ENCODE results near the gene GH1. TPM values are rescaled to one million over a fixed set of nuclear protein-coding genes. Genes with fewer than 3 reads are reported as not detected.
"Not testable (repeated sequence)": the region's sequence is repeated elsewhere in the genome, so short reads cannot be mapped to it uniquely, and the experiment has no call there.

GH1 gene
- total RNA-seq, 1 experiment from 2014 or later = not detected

GRCh38 chr17:63916566-63917185 is 2.0 kb downstream of the GH1 start:
- DNase-seq (ENCODE audit: unreplicated experiment) = no peak
- Mint-ChIP-seq H3K4me3 (ENCODE audit: unreplicated experiment) (no peak overlapping the region), H3K27ac (ENCODE audit: low read depth, unreplicated experiment) (no peak overlapping the region), H3K36me3 (ENCODE audit: insufficient read depth, unreplicated experiment) (peaks cover 6% of the 10 kb centered on the region), H3K27me3 (ENCODE audit: insufficient read depth, unreplicated experiment) (peaks cover 13% of the 10 kb centered on the region), H3K4me1 (ENCODE audit: insufficient read depth, unreplicated experiment) (peaks cover 5% of the 10 kb centered on the region), H3K9me3 (ENCODE audit: unreplicated experiment) (no peaks in the 10 kb centered on the region)
- no peak for TF ChIP-seq CTCF (IDR thresholded peaks at IDR 0.05; ENCODE audit: unreplicated experiment)
- ChIA-PET POLR2A (interaction anchor here (1.2 kb wide), 1 partner anchor 217 kb away, joined by 4 read pairs; no protein-coding TSS in a partner anchor), CTCF (interaction anchor here (0.6 to 5.0 kb wide), 4 partner anchors 10 to 217 kb away, joined by 3 to 40 read pairs (median 18); no protein-coding TSS in a partner anchor)
- no TSS peak for BruUV-seq (replicated peaks)
- intact Hi-C loops (cut with micrococcal nuclease) = loop anchor here (10.0 kb wide), 1 partner anchor 368 kb away; no protein-coding TSS in a partner anchor

- CTCF ChIA-PET = interaction anchor here (0.7 to 5.0 kb wide), 3 partner anchors 110 to 217 kb away, joined by 3 to 40 read pairs (median 3); no protein-coding TSS in a partner anchor
- DNase-seq (ENCODE audit: unreplicated experiment); H3K9me3 Mint-ChIP-seq (ENCODE audit: unreplicated experiment); H3K36me3 Mint-ChIP-seq (ENCODE audit: insufficient read depth, unreplicated experiment); H3K27ac Mint-ChIP-seq (ENCODE audit: low read depth, unreplicated experiment); H3K4me3 Mint-ChIP-seq (ENCODE audit: unreplicated experiment); BruUV-seq (replicated peaks); H3K4me1 Mint-ChIP-seq (ENCODE audit: insufficient read depth, unreplicated experiment): not testable (repeated sequence)
- H3K27me3 Mint-ChIP-seq (ENCODE audit: insufficient read depth, unreplicated experiment) = peaks cover 13% of the 10 kb centered on the region
- POLR2A ChIA-PET = interaction anchor here (1.2 kb wide), 1 partner anchor 218 kb away, joined by 4 read pairs; no protein-coding TSS in a partner anchor
- intact Hi-C loops (cut with micrococcal nuclease) = loop anchor here (10.0 kb wide), 1 partner anchor 369 kb away; no protein-coding TSS in a partner anchor
These were observed 2.9 kb downstream of the GH1 start for GRCh38 chr17:63915753-63916152.

GRCh38 chr17:63914471-63914870 is 4.2 kb downstream of the GH1 start:
- Mint-ChIP-seq H3K4me1 (ENCODE audit: insufficient read depth, unreplicated experiment) (peaks cover 5% of the 10 kb centered on the region), H3K4me3 (ENCODE audit: unreplicated experiment) (no peak overlapping the region), H3K9me3 (ENCODE audit: unreplicated experiment) (no peaks in the 10 kb centered on the region), H3K27ac (ENCODE audit: low read depth, unreplicated experiment) (no peak overlapping the region), H3K27me3 (ENCODE audit: insufficient read depth, unreplicated experiment) (peaks cover 18% of the 10 kb centered on the region), H3K36me3 (ENCODE audit: insufficient read depth, unreplicated experiment) (peaks cover 7% of the 10 kb centered on the region)
- no peak for DNase-seq (ENCODE audit: unreplicated experiment)
- no TSS peak for BruUV-seq (replicated peaks)
- ChIA-PET POLR2A (no interaction called here), CTCF (interaction anchor here (1.1 kb wide), 1 partner anchor 11 kb away, joined by 3 read pairs; no protein-coding TSS in a partner anchor)
- intact Hi-C loops (cut with micrococcal nuclease) = loop anchor here (5.0 to 10.0 kb wide), 2 partner anchors 33 to 370 kb away; no protein-coding TSS in a partner anchor
- no peak for TF ChIP-seq CTCF (IDR thresholded peaks at IDR 0.05; ENCODE audit: unreplicated experiment)

- Mint-ChIP-seq H3K4me1 (ENCODE audit: insufficient read depth, unreplicated experiment) (no peaks in the 10 kb centered on the region), H3K27ac (ENCODE audit: low read depth, unreplicated experiment) (no peak overlapping the region), H3K36me3 (ENCODE audit: insufficient read depth, unreplicated experiment) (peaks cover 7% of the 10 kb centered on the region), H3K9me3 (ENCODE audit: unreplicated experiment) (no peaks in the 10 kb centered on the region), H3K4me3 (ENCODE audit: unreplicated experiment) (no peak overlapping the region), H3K27me3 (ENCODE audit: insufficient read depth, unreplicated experiment) (peaks cover 29% of the 10 kb centered on the region)
- POLR2A ChIA-PET = no interaction called here
- peak; percentile 36 for DNase-seq (ENCODE audit: unreplicated experiment)
- TF ChIP-seq CTCF (IDR thresholded peaks at IDR 0.05; ENCODE audit: unreplicated experiment) = peak; percentile 83
- no TSS peak for BruUV-seq (replicated peaks)
- intact Hi-C loops (cut with micrococcal nuclease) = loop anchor here (5.0 to 10.0 kb wide), 2 partner anchors 36 to 373 kb away; no protein-coding TSS in a partner anchor
- CTCF ChIA-PET = interaction anchor here (0.5 to 4.0 kb wide), 24 partner anchors 9 to 556 kb away, joined by 3 to 20 read pairs (median 4); partner anchors contain the start of gene ICAM2
These were observed 7.0 kb downstream of the GH1 start for GRCh38 chr17:63911657-63912100.

Data from MCF 10A (cell line).